IPS-20b (cell line): ENCODE data around the gene GCNT4.

ENCODE experiments used
- H3K27ac ChIP-seq: one replicate; pipeline ENCODE4 v1.5.1; 2013; ENCODE audit warnings: low read length
- H3K27me3 ChIP-seq: 2 replicates; pipeline ENCODE4 v1.6.1; 2013; ENCODE audit warnings: mild to moderate bottlenecking, low read length, inconsistent platforms; ENCODE audit not compliant: insufficient read depth
- H3K36me3 ChIP-seq: 2 replicates; pipeline ENCODE4 v1.6.1; 2013; ENCODE audit warnings: low read depth, mild to moderate bottlenecking, inconsistent platforms, low read length, moderate library complexity; ENCODE audit not compliant: insufficient read depth
- H3K4me1 ChIP-seq: 2 replicates; pipeline ENCODE4 v1.6.1; 2013; ENCODE audit warnings: mild to moderate bottlenecking, control low read depth, inconsistent platforms, low read length, moderate library complexity; ENCODE audit not compliant: insufficient read depth
- H3K4me3 ChIP-seq: 2 replicates; pipeline ENCODE4 v1.5.1; 2013; ENCODE audit warnings: mild to moderate bottlenecking, low read length, inconsistent platforms
- H3K9ac ChIP-seq: 2 replicates; pipeline ENCODE4 v1.6.1; 2013; ENCODE audit warnings: low read depth, mild to moderate bottlenecking, inconsistent platforms, low read length, moderate library complexity
- H3K9me3 ChIP-seq: 2 replicates; pipeline ENCODE4 v1.6.1; 2013; ENCODE audit warnings: mild to moderate bottlenecking, low read depth, low read length, inconsistent platforms; ENCODE audit not compliant: insufficient read depth

The GCNT4 gene

DNA sequence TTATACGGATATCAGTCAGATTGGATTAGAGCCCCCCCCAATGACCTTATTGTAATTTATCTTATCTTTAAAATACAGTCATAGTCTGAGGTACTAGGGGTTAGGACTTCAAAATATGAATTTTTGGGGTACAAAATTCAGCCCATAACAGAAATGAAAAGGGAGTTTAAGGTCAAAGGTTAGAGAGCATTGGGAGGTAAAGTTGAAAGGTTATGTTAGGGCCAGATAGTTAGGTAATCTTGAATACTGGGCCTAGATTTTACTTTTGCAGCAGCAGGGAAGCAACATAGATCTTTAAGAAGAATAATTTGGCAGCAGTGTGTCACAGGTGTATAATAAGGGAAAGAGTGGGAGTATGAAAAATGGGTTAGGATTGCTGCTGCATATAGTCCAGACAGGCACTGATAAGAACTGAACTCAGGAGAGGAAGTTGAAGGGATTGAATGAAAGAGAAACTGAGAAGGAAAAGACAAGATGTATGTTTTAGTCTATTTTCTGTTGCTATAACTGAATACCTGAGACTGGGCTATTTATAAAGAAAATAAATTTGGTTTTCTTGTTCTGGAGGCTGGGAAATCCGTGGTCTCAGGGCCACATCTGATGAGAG, 10.7 kb upstream of the GCNT4 start:
- Histone ChIP-seq H3K27ac (no peak overlapping the region), H3K9me3 (no peaks in the 10 kb centered on the region), H3K36me3 (no peaks in the 10 kb centered on the region), H3K9ac (no peak overlapping the region), H3K4me1 (no peaks in the 10 kb centered on the region), H3K27me3 (no peaks in the 10 kb centered on the region), H3K4me3 (no peak overlapping the region)

DNA sequence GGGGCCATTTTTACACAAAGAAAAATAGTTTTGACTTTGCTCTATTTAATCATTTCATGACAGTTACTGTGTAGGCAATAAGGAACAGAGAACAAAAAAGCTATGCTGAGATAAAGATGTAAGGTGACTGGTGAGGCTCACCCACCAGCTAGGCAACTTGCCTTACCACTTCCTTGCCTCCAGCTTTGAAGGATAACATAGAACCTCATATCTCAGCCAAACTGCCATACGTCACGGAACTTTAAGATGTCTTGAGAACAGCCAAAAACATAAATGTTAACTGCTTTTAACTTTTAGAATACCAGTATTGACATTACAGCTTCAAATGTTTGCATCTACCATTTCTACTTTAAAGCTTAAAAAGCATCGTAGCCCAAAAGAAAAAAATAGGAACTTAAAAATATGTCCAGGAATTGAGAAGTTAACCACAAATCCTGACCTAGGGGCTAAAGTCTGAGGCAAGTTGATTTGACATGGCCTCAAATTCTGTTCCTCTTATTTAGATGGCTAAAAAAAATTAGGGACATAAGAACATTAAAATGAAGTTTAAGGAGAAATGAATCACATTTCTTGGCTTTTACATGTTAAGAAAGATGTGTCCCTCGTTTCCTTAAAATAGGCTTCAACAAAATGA, 7.7 kb upstream of the GCNT4 start:
- no peak overlapping the region for H3K4me3 ChIP-seq
- peaks cover 2% of the 10 kb centered on the region; the same call in 1 of the 2 replicates for H3K27me3 ChIP-seq
- no peaks in the 10 kb centered on the region for H3K36me3 ChIP-seq
- no peak overlapping the region for H3K9ac ChIP-seq
- no peak overlapping the region for H3K27ac ChIP-seq
- peaks cover 24% of the 10 kb centered on the region for H3K4me1 ChIP-seq
- no peaks in the 10 kb centered on the region for H3K9me3 ChIP-seq

DNA sequence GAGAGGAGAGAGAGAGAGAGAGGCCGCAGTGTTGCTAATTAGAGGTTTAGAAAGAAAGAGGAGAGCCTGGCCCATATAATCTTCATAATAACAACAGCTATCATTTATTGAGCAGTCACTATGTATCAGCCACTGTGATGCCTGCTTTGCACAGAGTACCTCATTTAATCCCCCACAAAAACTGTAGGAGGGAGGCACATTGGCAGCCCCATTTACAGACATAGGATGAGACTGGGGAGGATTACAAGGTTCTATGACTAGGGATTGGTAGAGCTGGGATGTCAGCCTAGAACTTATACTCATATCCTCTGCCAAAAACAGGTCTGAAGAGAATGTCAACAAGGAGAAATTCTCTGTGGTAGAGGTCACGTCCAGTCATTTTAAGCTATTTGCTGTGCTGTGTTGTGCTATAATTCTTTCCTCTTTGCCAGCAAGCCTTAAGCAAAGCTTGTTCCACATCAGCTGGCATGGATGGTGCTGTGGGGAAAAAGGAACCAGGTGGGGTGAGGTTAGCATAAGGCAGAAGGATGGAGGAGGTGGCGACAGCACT, 6.7 kb upstream of the GCNT4 start:
- Histone ChIP-seq H3K27me3 (peaks cover 11% of the 10 kb centered on the region), H3K9ac (no peak overlapping the region), H3K4me3 (no peak overlapping the region), H3K9me3 (no peaks in the 10 kb centered on the region), H3K36me3 (no peaks in the 10 kb centered on the region), H3K4me1 (peaks cover 29% of the 10 kb centered on the region), H3K27ac (no peak overlapping the region)

DNA sequence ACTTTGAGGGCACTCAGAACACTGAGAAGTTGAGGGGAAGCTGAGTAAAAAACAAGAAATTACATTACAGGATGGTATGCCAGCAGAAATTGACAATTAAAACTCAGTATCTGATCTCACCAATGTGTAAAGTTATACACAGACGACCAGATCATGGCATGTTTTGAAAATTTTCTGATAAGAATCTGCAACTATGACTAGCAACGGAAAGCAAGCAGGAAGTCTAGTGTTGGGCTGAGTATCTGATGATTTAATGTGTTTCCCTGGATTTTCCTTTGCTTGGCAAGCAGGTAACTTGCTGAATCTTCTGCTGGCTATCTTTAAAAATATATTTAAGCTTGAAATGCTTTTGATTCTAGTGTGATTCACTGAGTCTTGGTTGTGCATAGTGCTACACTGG, 5.2 kb upstream of the GCNT4 start:
- Histone ChIP-seq H3K4me3 (no peak overlapping the region), H3K27me3 (peaks cover 21% of the 10 kb centered on the region), H3K4me1 (peaks cover 29% of the 10 kb centered on the region), H3K9ac (no peak overlapping the region), H3K27ac (no peak overlapping the region), H3K36me3 (no peaks in the 10 kb centered on the region), H3K9me3 (no peaks in the 10 kb centered on the region)

DNA sequence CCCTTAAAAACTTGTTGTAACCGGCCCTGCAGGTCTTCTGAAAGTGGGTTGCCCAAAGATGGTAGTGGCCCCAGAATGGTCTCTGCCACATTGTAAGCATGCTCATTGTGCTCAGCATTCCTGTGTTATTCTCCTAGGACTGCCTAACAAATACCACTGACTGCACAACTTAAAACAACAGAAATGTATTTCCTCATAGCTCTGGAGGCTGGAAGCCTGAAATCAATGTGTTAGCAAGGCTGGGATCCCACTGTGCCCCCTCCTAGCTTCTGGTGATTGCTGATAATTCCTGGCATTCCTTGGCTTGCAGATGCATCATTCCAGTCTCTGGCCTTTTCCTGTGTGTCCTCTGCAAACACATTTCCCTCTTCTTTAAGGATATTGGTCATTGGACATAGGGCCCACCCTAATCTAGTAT, 3.4 kb upstream of the GCNT4 start:
- H3K36me3 ChIP-seq, result no peaks in the 10 kb centered on the region
- H3K27ac ChIP-seq, result peak overlapping the region; percentile 84
- peaks cover 37% of the 10 kb centered on the region for H3K4me1 ChIP-seq
- peak overlapping the region; percentile 82; the same call in 1 of the 2 replicates for H3K9ac ChIP-seq
- no peaks in the 10 kb centered on the region for H3K9me3 ChIP-seq
- H3K27me3 ChIP-seq, result peaks cover 40% of the 10 kb centered on the region
- H3K4me3 ChIP-seq, result peak overlapping the region; percentile 83; the same call in 1 of the 2 replicates

DNA sequence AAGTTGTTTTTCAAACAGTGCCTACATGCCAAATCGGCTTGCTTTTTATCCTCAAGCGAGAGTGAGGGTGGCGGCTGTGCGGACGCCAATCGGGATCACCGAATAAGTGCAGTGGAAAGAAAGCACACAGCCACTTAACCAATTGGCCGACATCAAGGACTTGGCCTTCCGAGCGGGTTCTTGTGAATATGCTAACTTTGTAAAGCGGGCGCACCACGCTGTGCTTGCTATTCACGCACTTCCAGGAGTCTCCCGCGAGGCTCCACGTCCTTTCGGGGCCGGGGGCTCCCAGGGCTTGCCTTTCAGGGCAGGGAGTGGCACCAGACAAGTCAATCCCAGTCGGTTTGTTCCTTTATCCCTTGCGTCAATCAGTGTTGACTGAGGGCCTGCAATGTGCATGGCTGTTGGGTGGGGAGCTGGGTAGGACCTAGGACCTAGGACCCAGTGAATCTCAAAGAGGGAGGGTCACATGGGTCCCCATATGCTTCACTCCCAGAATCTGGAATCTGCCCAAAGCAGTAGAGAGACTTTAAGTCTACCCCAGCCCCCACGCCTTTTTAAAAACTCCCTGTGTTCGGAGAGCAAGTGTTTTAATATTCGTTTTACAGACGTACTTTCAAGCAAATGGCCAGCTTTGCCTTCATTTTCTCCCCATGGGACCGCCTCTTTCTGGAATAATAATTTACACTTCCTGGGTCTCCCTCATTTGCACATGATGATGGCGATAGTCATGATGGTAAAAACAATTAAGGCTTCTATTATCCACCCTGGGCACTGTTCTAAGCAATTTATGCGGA, 2.0 kb upstream of the GCNT4 start:
- H3K9me3 ChIP-seq, result no peaks in the 10 kb centered on the region
- H3K27ac ChIP-seq, result no peak overlapping the region
- H3K9ac ChIP-seq, result peak overlapping the region; percentile 82; the same call in 1 of the 2 replicates
- H3K27me3 ChIP-seq, result peaks cover 42% of the 10 kb centered on the region
- H3K4me1 ChIP-seq, result peaks cover 42% of the 10 kb centered on the region
- no peaks in the 10 kb centered on the region for H3K36me3 ChIP-seq
- H3K4me3 ChIP-seq, result peak overlapping the region; percentile 83

DNA sequence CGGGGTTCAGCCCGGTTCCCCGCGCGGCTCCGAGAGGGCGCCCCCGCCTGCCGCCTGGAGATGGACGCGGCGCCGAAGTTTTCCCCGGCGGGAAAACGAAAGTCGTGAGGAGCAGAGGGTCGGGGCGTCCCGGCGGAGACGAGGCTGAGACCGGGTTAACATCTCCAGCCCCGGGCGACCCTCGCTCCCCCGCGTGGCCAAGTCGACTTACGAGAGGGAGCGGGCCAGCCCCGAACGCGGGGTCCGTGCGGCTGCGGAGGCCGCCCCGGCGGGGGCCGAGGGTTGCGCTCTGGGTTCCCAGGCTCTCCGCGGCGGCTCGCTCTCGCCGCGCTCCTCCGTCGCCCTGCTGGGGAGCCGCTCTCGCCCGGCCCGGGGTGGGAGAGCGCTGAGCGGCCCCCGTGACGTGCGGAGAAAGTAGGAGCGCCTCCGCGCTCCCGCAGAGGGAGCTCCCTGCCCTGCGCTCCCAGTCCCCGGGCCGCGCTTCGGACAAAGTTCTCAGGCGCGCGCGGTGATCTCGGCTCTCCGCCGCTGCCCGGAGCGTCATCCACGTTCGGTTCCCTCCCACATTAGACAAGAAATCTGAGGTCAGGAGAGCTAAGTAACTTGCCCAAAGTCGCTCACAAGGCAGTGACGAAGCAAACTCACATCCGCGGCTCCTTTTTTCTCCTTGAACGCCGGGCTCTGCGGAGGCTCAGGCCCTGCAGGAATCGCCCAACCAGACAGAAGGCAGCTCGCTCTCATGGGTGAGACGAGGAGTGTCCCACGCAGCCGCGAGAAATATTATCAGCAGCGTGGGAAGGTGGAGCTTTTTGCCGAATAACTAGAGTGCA, 1.2 kb upstream of the GCNT4 start:
- Histone ChIP-seq H3K27ac (no peak overlapping the region), H3K27me3 (peaks cover 42% of the 10 kb centered on the region), H3K36me3 (no peaks in the 10 kb centered on the region), H3K4me3 (peak overlapping the region; percentile 83), H3K4me1 (peaks cover 42% of the 10 kb centered on the region), H3K9ac (peak overlapping the region; percentile 82; the same call in 1 of the 2 replicates), H3K9me3 (no peaks in the 10 kb centered on the region)

DNA sequence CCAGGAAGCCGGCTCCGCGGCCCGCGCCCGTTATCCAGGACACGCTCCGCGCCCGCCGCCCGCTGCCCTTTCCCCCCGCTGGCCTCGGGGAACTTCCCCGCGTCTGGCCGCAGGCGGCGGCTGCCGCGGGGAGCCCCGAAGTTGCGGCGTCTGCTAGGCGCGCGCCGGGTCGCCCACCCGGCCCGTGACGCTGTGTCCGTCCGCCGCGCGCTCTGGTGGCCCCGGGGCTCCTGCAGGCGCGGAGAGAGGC, 621 bp upstream of the GCNT4 start:
- Histone ChIP-seq H3K9me3 (no peaks in the 10 kb centered on the region), H3K9ac (peak overlapping the region; percentile 82; the same call in 1 of the 2 replicates), H3K4me3 (peak overlapping the region; percentile 83; the same call in 1 of the 2 replicates), H3K36me3 (no peaks in the 10 kb centered on the region), H3K27ac (no peak overlapping the region), H3K27me3 (peaks cover 42% of the 10 kb centered on the region), H3K4me1 (peaks cover 42% of the 10 kb centered on the region)

DNA sequence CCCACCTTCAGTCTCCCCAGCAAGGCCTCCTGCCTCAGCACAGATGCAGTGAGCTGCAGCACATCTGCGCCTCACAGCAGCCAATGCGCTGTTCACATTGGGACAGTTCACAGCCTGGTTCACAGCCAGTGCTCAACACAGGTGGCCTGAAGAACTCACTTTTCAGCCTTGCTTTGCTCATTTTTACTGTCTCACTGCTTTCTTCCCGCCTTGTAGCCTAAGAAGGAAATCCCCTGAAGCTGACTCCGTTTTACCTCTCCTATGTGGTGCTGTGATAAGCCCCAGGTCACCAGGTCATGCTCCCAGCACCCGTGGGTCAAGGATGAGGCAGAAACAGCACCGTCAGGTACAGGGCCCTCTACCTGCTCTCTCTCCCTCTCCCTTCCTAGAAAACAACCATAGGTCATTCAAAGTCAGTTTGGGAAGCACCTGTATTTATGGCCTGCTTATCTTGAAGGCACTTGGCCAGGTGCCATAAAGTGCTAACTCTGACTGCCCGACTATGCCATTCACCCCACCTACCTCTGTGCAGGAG, 1.1 kb downstream of the GCNT4 start:
- Histone ChIP-seq H3K9me3 (no peaks in the 10 kb centered on the region), H3K9ac (peak overlapping the region; percentile 82; the same call in 1 of the 2 replicates), H3K4me1 (peaks cover 30% of the 10 kb centered on the region), H3K4me3 (peak overlapping the region; percentile 83; the same call in 1 of the 2 replicates), H3K27me3 (peaks cover 42% of the 10 kb centered on the region), H3K27ac (no peak overlapping the region), H3K36me3 (peaks cover 4% of the 10 kb centered on the region; the same call in 1 of the 2 replicates)

DNA sequence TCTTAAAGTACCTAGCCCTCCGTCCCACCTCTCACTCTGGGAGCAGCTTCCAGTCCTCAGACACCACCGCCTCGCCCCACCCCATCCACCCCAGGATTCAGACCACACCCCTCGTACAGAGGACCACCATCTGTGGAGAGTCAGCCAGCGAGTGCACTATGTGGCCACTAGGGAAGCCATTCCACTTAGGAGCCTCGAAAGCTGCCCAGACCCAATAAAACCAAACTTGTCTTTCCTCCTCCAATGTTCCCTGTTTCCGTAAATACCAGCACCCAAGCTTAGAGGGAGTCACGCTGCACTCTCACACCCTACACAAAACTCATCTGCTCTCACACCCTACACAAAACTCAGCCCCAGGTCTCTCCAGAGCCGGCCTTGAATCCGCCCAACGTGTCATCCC, 1.9 kb downstream of the GCNT4 start:
- H3K4me1 ChIP-seq, result peaks cover 22% of the 10 kb centered on the region
- H3K9ac ChIP-seq, result no peak overlapping the region

More for the DNA sequence above, 1.9 kb downstream of the GCNT4 start:
- Histone ChIP-seq H3K4me3 (peak overlapping the region; percentile 83; the same call in 1 of the 2 replicates), H3K36me3 (peaks cover 12% of the 10 kb centered on the region; the same call in 1 of the 2 replicates), H3K27ac (no peak overlapping the region), H3K27me3 (peaks cover 42% of the 10 kb centered on the region), H3K9me3 (no peaks in the 10 kb centered on the region)
